NCI-H510A treated with DMSO at 0.1 percent for 48 hours (cell line): ENCODE results near the gene EPHB6.

Experiments
- DNase-seq: peaks from one replicate; lab custom pipeline; 2025; lab: John Stamatoyannopoulos, UW

EPHB6 gene

DNA sequence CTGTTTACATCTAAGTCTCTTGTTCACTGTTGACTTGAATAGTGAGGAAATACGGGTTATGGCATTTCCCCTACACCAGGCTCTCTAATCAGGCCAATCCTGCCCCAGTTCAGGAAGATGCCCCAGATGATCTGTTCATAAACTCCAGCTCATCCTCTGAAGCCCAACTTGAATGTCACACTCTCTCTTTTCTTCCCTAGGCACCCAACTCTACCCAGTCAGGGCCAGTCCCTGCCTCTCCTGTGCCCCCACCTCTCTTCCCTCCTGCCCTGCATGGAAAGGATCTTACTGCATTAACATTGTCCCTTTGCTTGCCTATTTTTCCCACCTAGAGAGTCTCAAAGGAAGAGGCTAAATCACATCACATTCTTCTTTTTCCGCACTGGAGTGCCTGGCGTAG is 41.3 kb downstream of the EPHB6 start:
- DNase-seq: no peak

DNA sequence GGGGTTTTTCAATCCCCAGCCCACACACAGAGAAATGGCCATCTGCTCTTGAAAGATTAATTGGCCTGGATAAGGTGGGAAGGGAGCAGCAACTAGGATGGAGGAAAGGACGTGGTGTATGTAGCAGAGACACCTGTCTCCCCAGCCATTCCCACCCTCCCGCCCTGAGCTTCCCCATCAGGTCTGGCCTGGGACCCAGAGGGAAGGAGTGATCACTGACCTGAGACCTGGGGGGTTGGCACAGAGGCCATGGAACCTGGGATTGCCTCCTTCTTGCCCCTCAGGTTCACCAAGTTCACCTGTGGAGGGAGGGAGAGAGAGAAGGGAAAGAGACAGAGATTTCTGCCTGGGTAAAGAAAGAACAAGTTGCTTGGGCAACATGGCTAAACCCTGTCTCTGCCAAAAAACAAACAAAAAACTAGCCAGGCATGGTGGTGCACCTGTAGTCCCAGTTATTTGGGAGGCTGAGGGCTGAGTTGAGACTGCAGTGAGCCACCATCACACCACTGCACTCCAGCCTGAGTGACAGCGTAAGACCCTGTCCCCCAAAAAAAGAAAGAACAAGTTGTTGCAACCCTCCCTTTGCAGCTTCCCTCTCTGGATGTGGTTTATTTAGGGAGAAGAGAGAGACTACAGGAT is 42.0 kb downstream of the EPHB6 start:
- no peak for DNase-seq

DNA sequence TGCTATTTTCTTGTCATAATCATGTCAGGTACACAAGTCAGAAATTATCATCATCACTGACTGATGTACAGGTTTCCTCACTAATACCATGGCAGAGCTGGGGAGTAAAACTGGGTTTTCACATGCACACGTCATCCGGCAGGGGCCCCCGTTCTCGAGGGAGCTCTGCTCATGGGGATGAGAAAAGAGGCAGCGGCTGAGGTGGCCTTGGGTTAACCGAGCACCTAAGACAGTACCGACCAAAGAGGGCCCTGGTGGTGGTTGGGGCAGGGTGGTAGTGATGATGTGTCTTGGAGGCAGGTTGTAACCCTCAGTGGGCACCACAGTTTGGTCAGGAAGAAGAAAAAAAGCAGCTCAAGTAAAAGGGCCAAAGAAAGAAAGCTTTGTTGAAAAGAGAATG is 42.8 kb downstream of the EPHB6 start:
- no peak for DNase-seq

DNA sequence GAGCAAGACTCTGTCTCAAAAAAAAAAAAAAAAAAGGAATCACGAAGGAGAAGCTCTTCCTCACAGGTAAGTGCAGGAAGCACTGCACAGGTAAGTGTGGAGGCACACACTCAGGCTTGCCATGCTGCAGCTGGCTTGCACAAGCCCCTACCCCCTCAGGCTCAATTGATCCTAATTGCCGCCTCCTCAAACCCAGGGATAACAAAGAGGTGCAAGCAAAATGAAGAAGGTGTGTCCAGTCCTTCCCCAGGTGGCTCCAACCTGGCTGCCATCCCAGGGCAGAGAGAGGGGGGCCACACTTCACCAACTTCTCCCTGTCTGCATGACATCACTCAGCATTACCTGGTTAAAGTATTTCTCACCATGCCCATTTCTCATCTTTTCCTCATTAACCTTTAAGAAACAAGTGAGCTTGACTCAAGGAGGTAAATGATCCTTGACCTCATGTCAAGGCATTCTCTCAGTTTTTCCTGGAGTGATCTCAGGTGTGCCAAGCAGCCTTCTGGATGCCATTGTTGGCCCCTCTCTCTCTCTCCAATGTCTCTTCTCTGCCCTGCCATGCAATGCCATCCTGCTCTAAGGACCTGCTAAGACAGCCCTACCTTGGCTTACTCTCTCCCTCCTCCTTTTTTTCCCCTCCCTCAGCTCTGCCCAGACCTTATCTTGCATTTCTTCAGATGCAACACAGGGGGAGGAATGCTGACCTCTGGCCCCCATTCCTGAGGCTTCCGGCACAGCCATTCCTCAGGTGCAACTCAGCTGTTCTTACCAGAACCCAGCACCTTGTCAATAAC is 43.7 kb downstream of the EPHB6 start:
- no peak for DNase-seq

DNA sequence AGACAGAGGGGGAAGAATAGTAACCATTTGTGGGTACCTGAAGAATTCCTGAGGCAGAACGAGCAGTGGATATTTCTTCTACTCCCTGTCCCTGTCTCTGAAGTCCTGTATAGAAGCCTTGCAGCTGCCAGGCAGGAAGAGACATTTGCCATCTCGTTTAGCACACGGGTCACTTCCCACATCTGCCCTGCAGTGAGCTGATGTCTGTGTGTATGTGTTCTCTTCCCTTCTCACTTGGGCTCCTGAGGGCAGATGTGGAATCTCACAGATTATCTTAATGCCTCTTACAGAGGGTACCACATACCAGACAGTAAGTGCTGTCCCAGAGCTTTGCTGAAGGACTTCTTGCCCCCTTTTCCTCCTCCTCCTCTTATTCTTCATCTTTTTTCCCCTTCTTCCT is 44.8 kb downstream of the EPHB6 start:
- no peak for DNase-seq

DNA sequence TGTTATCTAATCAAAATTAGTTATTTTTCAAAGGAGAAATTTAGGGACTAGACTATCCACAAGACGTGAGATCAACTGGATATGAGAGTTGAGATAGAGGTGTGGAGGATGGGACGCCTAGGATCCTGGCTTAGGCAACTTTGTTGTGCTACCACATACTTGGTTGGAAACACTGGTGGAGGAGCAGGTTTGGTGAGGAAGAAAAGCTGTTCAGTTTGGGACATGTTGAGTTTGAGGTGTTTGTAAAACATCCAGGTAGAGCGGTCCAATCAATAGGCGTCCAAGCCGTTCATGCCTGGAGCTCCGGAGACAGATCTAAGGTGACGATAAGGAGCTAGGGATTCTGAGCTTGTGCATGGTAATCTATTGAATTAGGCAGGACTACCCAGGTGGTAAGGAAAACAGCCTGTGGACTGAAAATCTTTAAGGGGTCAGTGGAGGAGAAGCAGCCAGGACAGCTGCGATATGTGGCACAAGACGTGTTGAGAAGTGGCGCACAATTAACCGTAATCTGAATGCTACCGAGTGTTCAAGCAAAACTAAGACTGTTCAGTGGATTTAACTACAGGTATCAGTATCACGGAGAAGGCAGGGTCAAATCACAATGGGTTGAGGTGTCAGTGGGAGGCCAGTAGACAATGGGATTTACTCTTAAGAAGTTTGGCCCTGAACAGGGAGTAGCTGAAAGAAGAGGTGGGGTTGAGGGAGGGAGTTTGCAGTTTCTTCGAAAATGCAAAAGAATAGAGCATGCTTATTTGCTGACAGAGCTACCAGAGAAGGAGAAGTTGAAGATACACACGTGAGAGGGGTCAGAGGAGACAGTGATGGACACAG is 46.8 kb downstream of the EPHB6 start:
- no peak for DNase-seq

DNA sequence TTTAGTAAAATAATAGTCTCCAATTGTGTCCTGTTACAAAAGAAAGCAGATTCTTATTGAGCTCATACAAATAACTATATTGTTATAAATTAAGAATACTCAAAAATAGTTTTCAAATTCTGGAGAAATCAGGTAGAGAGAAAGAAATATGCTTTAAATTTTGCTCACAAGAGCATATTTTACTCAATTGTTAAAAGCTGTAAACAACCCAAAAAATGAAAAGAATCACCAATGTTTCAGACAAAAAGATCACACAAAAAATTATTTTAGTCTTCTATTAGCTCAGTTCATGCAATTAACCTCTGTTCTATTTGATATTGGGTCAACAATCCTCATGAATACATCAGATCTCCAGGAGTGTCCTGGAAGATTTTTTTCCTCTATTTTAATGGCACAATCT is 49.3 kb downstream of the EPHB6 start:
- no peak for DNase-seq

DNA sequence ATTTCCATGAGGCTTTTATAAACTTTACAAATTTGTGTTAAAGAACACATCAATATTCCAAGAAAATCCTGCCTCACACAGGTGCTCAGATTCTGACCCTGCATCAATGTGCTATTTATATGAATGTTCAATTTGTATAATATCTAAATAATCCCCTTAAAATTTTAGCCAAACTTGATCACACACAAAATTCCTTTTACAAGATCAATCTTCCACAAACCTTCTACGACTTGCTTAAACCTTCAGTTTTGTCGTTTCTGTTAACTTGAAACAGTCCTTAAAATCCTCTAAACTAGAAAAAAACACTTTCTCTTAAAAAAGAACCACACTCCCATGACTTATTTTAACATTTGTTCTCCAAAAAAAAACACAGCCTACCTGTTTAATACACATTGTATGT is 50.9 kb downstream of the EPHB6 start:
- no peak for DNase-seq

DNA sequence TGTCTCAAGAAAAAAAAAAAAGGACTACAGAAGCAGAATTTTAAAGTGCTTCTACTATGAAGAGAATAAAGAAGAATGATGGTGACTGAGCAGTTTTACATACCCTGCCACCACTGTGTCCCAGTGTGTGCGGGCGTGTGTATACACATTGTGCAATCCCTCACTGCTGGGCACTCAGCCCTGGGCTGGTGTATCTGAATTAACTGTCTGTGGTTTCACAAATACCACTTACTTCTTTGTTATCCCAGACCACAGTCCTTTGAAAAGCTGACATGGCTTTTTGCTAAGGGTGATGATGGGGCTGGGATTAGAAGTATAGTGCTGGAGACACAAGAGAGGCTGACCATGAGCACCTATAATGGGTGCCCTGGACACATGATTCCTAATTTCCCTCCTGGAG is 51.8 kb downstream of the EPHB6 start:
- no peak for DNase-seq

DNA sequence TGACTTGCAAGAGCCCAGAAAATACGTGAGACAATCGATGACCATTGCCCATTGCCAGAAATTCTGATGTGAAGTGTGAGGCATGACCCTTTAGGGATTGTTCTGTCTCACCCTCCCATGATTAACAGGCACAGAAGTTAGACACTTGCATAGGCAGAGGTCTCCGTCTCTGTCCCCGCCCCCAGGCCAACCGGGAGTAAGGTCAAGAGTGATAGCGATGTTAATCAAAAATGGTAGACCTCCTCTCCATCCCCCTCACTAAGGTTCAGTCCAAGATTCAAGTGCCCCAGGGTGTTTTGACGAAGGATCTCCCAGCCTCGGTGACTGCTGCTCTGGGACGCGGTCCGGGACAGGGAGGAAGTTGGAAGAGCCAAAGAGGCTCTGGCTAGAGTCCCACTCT is 53.4 kb downstream of the EPHB6 start:
- DNase-seq: no peak

DNA sequence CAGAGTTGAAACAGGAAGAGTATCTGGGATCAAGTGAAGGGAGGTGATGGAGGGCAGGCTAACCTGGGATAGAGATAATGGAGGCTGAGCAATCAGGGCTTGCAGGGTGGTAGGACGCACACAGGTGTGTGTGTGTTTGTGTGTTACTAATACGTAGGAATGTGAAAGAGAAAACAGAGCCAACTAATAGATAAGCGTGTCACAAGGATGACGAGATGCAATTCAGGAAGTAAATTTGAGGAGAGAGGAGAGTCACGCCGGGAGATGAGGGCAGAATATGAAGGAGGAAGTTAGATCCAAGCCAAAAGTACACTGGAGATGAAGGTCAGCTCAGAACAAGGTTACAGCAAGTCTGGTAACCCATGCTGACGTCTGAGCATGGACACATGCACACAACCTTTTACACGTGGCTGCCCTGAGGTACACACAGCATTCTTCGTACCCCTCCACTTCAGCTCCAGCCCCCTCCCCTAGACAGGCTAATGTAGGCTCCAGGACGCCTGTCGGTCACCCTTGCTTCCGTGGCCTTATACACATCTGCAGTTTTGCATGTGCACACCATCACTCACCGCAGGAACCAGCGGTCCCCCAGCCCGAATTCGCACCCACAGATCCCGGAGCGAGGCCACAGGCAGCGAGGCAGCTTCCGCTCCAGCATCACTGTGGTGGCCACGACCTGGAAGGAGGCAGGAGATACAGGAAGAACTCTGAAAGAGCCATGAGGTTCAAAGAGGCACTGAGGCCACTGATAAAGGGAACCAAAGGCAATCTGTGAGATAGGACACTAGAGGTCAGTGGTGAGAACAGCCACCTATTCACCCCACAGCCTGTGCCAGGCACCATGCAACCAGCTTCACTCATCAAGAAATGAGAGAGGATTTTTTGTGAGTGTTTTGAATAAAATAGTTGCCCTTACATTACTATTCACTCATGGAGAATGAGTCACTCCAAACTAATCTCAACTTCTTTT is 54.3 kb downstream of the EPHB6 start:
- DNase-seq: no peak

DNA sequence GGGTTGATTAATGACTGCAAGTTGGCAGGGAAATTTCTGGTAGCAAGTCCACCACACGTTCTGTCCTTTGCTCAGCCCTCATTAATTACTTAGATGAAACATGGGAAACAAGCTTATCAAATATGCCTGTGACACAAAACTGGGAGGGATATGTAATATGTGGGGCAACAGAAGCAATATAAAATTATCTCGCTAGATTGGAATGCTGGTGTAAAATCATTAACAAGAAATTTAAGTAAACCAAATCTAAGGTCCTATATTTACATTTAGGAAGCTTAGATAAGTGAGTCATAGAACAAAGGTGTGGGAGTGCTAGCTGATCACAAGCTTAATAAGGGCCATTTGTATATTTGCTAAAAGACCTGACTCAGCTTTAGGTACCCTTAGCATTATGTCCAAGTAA is 55.2 kb downstream of the EPHB6 start:
- DNase-seq: no peak

DNA sequence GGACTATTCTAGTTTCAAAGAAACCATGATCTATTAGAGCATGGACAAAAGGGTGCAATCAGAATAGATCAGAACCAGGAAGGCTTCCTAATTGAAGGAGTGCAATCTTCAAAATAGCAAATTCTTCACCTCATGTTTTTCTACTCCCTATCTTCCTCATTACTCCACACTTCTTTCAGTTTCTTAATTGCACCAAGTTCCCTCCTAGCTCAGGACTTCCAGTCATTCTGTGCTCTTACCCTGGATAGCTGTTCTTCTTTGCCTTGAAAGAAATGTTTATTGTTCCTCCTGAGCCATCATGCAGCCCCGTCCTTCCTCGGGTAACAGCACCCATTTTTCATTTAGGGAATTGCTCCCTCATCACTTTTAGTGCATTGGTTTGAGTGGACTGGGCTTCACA is 55.6 kb downstream of the EPHB6 start:
- no peak for DNase-seq

DNA sequence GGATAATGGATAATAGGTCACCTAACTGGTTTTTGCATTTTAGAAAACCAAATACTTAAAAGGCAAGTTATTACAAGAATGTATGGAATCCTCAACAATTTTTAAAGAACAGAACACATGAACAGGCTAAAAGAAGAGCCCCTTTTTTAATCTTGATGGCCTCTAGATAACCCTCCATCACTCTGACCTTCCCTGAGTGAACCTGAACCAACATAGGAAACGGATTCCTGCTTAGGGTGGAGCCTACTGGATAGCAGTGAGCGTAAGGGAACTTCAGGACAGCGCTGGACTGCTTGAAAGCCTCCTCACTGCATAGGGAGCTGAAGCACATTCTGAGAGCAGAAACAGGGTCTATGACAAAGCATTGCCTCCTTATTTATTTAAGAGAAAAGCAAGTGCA is 58.2 kb downstream of the EPHB6 start:
- DNase-seq: no peak

DNA sequence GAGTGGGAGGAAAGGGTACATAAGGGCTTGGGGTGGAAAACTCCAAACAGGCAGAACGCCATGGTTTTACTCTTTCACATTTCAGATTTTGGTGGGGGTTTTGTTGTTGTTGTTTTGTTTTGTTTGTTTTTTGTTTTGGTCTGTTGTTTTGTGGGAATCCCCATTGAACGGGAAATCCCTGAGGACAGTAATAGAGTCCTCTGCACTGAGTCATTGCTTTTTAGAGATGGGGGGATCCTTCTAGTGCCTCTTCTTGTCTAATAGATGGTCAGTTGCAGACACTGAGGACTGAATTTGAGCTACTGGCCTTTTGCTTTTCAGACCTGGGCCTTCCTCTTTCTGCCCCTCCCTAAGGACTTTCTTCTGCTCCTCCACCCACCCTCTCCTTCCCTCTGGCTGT is 58.7 kb downstream of the EPHB6 start:
- DNase-seq: no peak

DNA sequence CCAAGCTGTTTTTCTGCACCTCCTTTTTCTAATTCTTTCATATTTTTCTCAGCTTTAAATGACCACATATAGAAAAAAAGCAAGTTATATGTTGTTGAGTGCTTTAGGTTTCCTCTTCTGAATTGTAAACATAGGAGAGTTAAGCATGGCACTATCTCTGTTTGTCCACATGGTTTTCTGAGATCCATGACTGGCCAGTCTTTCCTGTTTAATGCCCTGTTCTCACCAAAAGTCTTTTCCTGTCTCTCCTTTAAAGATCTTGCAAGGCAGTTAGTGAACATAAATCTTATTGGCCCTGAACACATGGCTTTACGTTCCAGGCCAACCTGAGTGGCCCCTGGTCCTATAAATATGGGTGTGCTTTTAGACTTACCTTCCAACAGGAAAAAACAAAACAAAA is 59.2 kb downstream of the EPHB6 start:
- DNase-seq: no peak

DNA sequence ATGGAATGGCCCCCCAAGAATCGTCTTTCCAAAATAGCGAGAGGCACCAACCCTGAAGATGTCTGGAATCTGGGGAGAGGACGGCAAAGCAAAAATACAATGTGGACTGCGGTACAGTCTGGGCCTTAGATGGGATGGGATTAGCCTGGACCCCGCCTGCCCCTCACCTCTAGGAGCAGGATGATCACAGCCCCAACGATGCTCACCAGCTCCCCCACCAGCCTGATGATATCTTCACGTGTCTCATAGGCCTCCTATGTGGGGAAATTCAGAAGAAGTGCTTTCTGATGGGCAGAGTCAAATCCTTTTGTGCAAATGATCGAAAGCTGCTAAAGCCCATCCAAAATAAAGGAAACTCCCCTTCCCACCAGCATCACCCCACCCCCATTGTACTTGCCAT is 60.4 kb downstream of the EPHB6 start:
- DNase-seq: no peak

DNA sequence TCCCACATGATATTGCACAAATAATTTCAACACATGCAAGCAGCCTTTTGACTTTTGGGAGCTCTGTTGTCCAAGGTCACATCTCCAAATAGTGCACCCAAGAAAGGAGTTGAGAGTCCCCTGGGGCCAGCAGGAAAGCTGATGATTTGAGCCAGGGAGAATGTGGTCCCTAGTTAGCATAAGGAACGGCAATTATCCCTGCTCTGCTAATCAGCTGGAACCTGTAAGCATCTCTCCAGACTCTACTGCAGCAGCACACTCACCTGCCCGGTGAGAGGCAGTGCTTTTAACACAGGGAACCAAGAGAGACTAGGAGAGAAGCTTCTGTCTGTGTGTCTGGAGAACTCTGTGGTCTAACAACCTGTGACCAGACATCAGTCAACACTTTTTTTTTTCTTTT is 61.6 kb downstream of the EPHB6 start:
- DNase-seq: no peak

DNA sequence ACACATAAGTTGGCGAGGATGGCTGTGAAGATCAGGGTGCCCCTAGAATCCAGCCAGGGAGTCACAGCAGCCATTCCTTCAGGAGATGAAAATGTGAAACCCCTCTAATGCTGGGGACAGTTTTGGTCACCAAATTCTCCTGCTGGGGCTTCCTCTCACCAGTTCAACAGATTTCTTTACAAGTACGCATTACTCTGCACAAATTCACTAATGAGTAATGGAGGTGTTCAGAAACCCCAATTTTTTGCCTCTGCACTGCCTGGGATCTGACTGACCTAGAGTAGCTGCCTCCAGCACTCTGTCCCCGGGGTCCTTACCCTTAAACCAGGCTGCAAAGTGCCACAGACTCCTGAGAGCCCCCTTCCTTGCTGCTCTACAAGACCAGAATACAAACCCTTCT is 62.6 kb downstream of the EPHB6 start:
- DNase-seq: no peak

DNA sequence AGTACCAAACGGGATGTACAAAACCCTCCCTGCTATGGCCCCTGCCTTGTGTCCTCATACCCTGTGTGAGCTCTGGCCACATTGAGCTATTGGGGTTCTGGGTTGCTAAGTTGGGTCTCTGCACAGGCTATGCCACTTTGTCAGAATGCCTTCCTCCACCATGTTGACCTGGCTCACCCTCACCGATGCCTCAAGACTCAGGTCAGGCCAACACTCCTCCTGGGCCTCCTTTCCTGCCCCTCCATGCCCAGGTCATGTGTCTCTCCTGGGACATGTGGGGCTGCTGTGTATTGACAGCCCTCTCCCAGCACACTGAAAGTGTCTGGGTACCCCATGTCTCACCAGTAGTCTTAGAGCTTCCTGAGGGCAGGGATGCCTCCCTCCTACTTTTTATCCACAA is 64.0 kb downstream of the EPHB6 start:
- DNase-seq: no peak

DNA sequence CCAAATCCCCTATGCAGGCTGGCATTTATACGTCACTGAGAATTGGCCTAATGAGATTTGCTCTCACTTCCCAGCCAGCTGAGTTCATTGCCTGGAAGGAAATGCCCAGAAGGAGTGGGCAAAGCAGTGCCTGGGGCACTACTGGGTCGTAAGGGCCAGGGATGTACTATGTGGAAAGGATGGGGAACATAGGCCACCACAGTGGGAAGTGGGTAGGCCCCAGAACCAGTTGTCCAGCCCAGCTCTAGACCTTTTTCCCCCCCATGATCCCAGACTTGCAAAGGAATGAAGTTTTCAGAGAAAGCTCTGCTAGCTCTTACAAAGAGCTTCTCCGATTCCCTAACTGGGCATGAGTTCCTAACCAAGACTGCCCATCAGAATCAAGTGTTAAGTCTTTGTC is 64.8 kb downstream of the EPHB6 start:
- no peak for DNase-seq
